CD8-positive, alpha-beta memory T cell (primary cell): Measurements from ENCODE around the gene EEPD1. TPM values are rescaled to one million over a fixed set of nuclear protein-coding genes. Genes with fewer than 3 reads are reported as not detected.

Experiments
- CTCF ChIA-PET: fragments of 350-600 bp; sonication (Branson Sonifier 250); formaldehyde crosslinking; loops from one replicate; lab custom pipeline; 2021; ENCODE audit warnings: antibody characterized with exemption; lab: Charles Lee
- POLR2A ChIA-PET: fragments of 350-600 bp; sonication (Branson Sonifier 250); formaldehyde crosslinking; loops from one replicate; lab custom pipeline; 2021; ENCODE audit warnings: antibody characterized with exemption; lab: Charles Lee
- DNase-seq, 5 donors: peaks; one replicate each; pipeline versions ENCODE4 v3.0.0 to v3.0.0-alpha.2; 2020 to 2022; ENCODE audit warnings: mixed read lengths in 1 of 5
- H3K27ac ChIP-seq: one replicate; pipeline ENCODE4 v1.7.0; 2013; ENCODE audit warnings: low read depth, mild to moderate bottlenecking, low read length, moderate library complexity
- H3K27me3 ChIP-seq: 2 replicates; pipeline ENCODE4 v1.7.0; 2013; ENCODE audit warnings: low read length, mild to moderate bottlenecking; ENCODE audit not compliant: insufficient read depth, poor library complexity, severe bottlenecking
- H3K36me3 ChIP-seq: 2 replicates; pipeline ENCODE4 v1.7.0; 2013; ENCODE audit warnings: mild to moderate bottlenecking, low read length, moderate library complexity; ENCODE audit not compliant: insufficient read depth
- H3K4me1 ChIP-seq: 2 replicates; pipeline ENCODE4 v1.7.0; 2013; ENCODE audit warnings: mild to moderate bottlenecking, low read length, moderate library complexity; ENCODE audit not compliant: insufficient read depth
- H3K4me3 ChIP-seq: 2 replicates; pipeline ENCODE4 v1.7.0; 2013; ENCODE audit warnings: mild to moderate bottlenecking, low read length
- H3K9me3 ChIP-seq: 2 replicates; pipeline ENCODE4 v1.7.0; 2013; ENCODE audit warnings: mild to moderate bottlenecking, low read length
- H3K27ac Mint-ChIP-seq, 8 donors: one replicate each; pipeline ENCODE4 v1.8.0; 2020 to 2021; ENCODE audit warnings: mixed read lengths in 8 of 8, mild to moderate bottlenecking in 6 of 8, inconsistent platforms in 3 of 8, moderate library complexity in 3 of 8
- H3K27me3 Mint-ChIP-seq, 2 donors: one replicate each; pipeline ENCODE4 v1.8.0; 2020 to 2021; ENCODE audit warnings: mixed read lengths in 2 of 2, mild to moderate bottlenecking in 1 of 2, moderate library complexity in 1 of 2
- H3K36me3 Mint-ChIP-seq, 3 donors: one replicate each; pipeline ENCODE4 v1.8.0; 2020 to 2021; ENCODE audit warnings: mixed read lengths in 3 of 3, inconsistent platforms in 1 of 3, mild to moderate bottlenecking in 1 of 3
- H3K4me1 Mint-ChIP-seq, 3 donors: one replicate each; pipeline ENCODE4 v1.8.0; 2020 to 2021; ENCODE audit warnings: mixed read lengths in 3 of 3, inconsistent platforms in 1 of 3, mild to moderate bottlenecking in 1 of 3
- H3K4me3 Mint-ChIP-seq, 7 donors: one replicate each; pipeline ENCODE4 v1.8.0; 2020 to 2021; ENCODE audit warnings: mixed read lengths in 7 of 7, mild to moderate bottlenecking in 6 of 7, moderate library complexity in 4 of 7, inconsistent platforms in 2 of 7
- H3K9me3 Mint-ChIP-seq, 5 donors: one replicate each; pipeline ENCODE4 v1.8.0; 2020 to 2022; ENCODE audit warnings: mixed read lengths in 5 of 5, mild to moderate bottlenecking in 3 of 5, moderate library complexity in 2 of 5, inconsistent platforms in 1 of 5
- polyA plus RNA-seq: library from polyadenylated mRNA; unstranded; fragments of 300-500 nt; fragmentation: Illumina TruSeq; gene quantifications from one replicate; pipeline ENCODE4 v1.2.3, GENCODE V29; 2021
- total RNA-seq, 2 experiments: library from RNA; stranded (reverse); gene quantifications; one replicate each; pipeline ENCODE4 v1.2.3, GENCODE V29; 2021

The EEPD1 gene
- total and polyA plus RNA-seq, 3 experiments from 2014 or later = 0.66 to 15.0 (median 0.84) TPM

DNA sequence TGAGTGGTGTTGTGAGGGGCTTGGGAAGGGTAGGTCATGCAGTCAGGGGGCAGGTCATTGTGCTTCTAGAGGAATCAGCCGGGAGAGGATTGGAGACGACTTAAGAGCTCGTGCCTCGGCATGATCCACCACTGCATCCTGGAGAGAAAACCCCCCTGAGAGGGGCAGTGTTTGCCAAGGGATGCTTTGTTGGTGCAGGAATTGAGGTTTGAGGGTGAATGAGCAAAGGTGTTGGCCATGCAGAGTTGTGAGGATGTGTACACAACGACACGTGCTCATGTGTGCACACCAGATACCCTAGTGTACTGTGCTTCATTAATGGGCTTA lies 151.0 kb downstream of the EEPD1 start:
- Histone ChIP-seq H3K9me3 (no peaks in the 10 kb centered on the region), H3K4me1 (no peaks in the 10 kb centered on the region), H3K36me3 (no peaks in the 10 kb centered on the region), H3K27ac (no peak overlapping the region), H3K4me3 (no peak overlapping the region), H3K27me3 (no peaks in the 10 kb centered on the region)
- no peak for DNase-seq
- Mint-ChIP-seq H3K4me1 (no peaks in the 10 kb centered on the region), H3K27ac (no peak overlapping the region), H3K4me3 (no peak overlapping the region), H3K36me3 (peaks cover 0 to 8% (median 0%) of the 10 kb centered on the region in 3 donors), H3K9me3 (no peaks in the 10 kb centered on the region), H3K27me3 (no peaks in the 10 kb centered on the region)
- CTCF ChIA-PET = interaction anchor here (1.3 to 1.4 kb wide), 3 partner anchors 10 to 319 kb away, joined by 3 to 4 read pairs (median 3); no protein-coding TSS in a partner anchor
- POLR2A ChIA-PET = no interaction called here

DNA sequence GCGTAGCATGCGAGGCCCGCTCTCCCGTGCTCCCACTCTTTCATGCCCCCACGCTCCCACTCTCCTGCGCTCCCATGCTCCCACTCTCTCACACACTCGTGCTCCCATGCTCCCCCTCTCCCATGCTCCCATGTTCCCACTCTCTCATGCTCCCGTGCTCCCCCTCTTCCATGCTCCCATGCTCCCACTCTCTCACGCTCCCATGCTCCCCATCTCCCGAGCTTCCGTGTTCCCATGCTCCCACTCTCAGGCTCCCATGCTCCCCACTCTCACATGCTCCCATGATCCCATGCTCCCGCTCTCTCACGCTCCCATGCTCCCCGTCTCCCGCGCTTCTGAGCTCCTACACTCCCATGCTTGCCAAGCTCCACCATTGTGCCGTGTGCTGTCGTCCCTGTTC lies 152.2 kb downstream of the EEPD1 start:
- CTCF ChIA-PET = interaction anchor here (1.3 to 1.9 kb wide), 3 partner anchors 14 to 320 kb away, joined by 3 to 9 read pairs (median 4); no protein-coding TSS in a partner anchor
- H3K4me3 ChIP-seq = no peak overlapping the region
- Mint-ChIP-seq H3K27me3 (no peaks in the 10 kb centered on the region), H3K9me3 (no peaks in the 10 kb centered on the region), H3K4me1 (no peaks in the 10 kb centered on the region), H3K27ac (no peak overlapping the region), H3K4me3 (no peak overlapping the region), H3K36me3 (peaks cover 0 to 1% (median 0%) of the 10 kb centered on the region in 3 donors)
- H3K9me3 ChIP-seq = no peaks in the 10 kb centered on the region
- H3K36me3 ChIP-seq = no peaks in the 10 kb centered on the region
- no peak overlapping the region for H3K27ac ChIP-seq
- POLR2A ChIA-PET = no interaction called here
- H3K27me3 ChIP-seq = no peaks in the 10 kb centered on the region
- no peak for DNase-seq
- H3K4me1 ChIP-seq = no peaks in the 10 kb centered on the region

DNA sequence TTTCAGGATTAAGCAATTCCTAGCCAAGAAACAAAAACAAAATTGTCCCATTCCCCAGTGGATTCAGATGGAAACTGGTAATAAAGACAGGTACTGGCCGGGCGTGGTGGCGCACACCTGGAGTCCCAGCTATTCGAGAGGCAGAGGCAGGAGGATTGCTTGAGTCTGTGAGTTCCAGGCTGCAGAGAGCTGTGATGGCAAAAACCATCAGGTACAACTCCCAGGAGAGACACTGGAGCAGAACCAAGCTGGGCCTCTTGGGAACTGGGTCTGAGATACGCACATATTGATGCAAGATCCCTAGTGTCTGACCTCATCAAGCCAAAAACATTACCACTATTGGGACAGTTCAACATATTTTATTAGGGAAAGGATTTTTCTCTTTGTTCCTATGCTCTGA lies 152.6 kb downstream of the EEPD1 start:
- Mint-ChIP-seq H3K36me3 (peaks cover 0 to 1% (median 0%) of the 10 kb centered on the region in 3 donors), H3K27me3 (no peaks in the 10 kb centered on the region), H3K27ac (no peak overlapping the region), H3K4me1 (no peaks in the 10 kb centered on the region), H3K9me3 (no peaks in the 10 kb centered on the region), H3K4me3 (no peak overlapping the region)
- Histone ChIP-seq H3K27ac (no peak overlapping the region), H3K4me3 (no peak overlapping the region), H3K9me3 (no peaks in the 10 kb centered on the region), H3K27me3 (no peaks in the 10 kb centered on the region), H3K36me3 (no peaks in the 10 kb centered on the region), H3K4me1 (no peaks in the 10 kb centered on the region)
- no peak for DNase-seq
- ChIA-PET POLR2A (interaction anchor here (0.6 to 0.8 kb wide), 2 partner anchors 12 to 476 kb away, joined by 3 read pairs; no protein-coding TSS in a partner anchor), CTCF (interaction anchor here (0.6 to 1.9 kb wide), 3 partner anchors 14 to 17 kb away, joined by 3 to 9 read pairs (median 3); no protein-coding TSS in a partner anchor)

DNA sequence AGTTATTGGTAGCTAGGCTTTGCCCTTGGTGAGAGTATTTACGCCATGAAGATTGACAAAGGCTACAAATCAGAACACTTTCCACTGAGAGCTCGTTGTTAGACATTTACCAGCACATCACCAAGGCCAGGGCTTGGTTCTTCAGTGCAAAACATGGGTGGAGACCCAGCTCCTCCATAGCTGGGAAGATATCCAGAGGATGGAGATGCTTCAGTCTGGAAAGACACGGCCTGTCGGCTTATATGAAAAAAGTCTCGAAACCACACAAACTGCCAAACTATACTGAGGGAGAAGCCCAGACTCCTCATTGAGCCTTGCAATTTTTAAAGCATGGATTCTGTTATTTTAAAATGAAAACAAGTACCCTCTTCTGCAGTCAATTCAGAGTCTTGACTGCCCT lies 153.2 kb downstream of the EEPD1 start:
- Mint-ChIP-seq H3K4me1 (no peaks in the 10 kb centered on the region), H3K4me3 (no peak overlapping the region), H3K27me3 (no peaks in the 10 kb centered on the region), H3K36me3 (peaks cover 0 to 1% (median 0%) of the 10 kb centered on the region in 3 donors), H3K9me3 (no peaks in the 10 kb centered on the region), H3K27ac (no peak overlapping the region)
- no peaks in the 10 kb centered on the region for H3K9me3 ChIP-seq
- H3K4me1 ChIP-seq = no peaks in the 10 kb centered on the region
- H3K27me3 ChIP-seq = no peaks in the 10 kb centered on the region
- CTCF ChIA-PET = interaction anchor here (0.6 to 1.9 kb wide), 3 partner anchors 13 to 18 kb away, joined by 3 to 9 read pairs (median 3); no protein-coding TSS in a partner anchor
- DNase-seq = no peak
- H3K36me3 ChIP-seq = no peaks in the 10 kb centered on the region
- no peak overlapping the region for H3K4me3 ChIP-seq
- POLR2A ChIA-PET = interaction anchor here (0.6 to 0.8 kb wide), 2 partner anchors 13 to 476 kb away, joined by 3 read pairs; no protein-coding TSS in a partner anchor
- no peak overlapping the region for H3K27ac ChIP-seq

DNA sequence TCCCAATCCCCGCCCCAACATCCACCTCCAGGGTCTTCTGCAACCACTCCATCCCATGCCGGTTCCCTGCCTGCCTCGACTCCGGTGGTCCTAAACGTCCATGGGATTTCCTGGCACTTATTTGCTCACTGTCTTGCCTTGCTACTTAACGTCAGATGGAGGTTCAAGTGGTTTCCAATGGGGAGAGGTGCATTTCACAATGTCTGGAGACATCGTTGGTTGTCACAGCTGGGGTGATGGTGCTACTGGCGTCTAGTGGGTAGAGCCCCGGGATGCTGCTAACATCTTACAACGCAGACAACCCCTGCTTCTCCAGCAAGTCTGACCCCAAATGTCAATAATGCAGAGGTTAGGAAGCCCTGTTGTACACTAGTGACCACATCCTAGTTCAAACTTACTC lies 153.7 kb downstream of the EEPD1 start:
- no peaks in the 10 kb centered on the region for H3K4me1 ChIP-seq
- Mint-ChIP-seq H3K27ac (no peak overlapping the region), H3K9me3 (no peaks in the 10 kb centered on the region), H3K4me3 (no peak overlapping the region), H3K4me1 (no peaks in the 10 kb centered on the region), H3K27me3 (no peaks in the 10 kb centered on the region), H3K36me3 (peaks cover 0 to 1% (median 0%) of the 10 kb centered on the region in 3 donors)
- no peaks in the 10 kb centered on the region for H3K36me3 ChIP-seq
- ChIA-PET POLR2A (no interaction called here), CTCF (interaction anchor here (1.7 to 1.9 kb wide), 2 partner anchors 12 to 13 kb away, joined by 9 to 11 read pairs; no protein-coding TSS in a partner anchor)
- no peak for DNase-seq
- H3K4me3 ChIP-seq = no peak overlapping the region
- H3K9me3 ChIP-seq = no peaks in the 10 kb centered on the region
- no peaks in the 10 kb centered on the region for H3K27me3 ChIP-seq
- H3K27ac ChIP-seq = no peak overlapping the region

DNA sequence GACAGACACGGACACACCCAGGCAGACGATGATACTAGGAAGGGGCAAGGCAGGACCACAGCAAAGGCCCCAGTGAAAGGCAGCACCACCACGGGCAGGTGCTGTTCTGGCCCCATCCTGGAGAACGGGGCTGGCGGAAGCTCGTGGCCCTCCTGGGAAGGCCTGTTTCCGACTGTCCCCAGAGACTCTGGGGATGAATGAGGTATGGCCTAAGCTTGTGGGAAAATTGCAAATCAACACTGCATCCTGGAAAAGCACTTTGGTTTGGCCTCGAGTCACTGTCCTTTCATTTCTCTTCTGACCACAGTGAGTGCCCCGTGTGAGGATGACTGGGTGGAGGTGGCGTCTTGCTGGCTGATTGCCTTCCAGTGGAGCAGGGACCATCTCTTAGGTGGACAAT lies 155.0 kb downstream of the EEPD1 start:
- no peaks in the 10 kb centered on the region for H3K27me3 ChIP-seq
- H3K4me3 ChIP-seq = no peak overlapping the region
- CTCF ChIA-PET = interaction anchor here (1.7 to 2.1 kb wide), 2 partner anchors 10 to 16 kb away, joined by 4 to 11 read pairs; no protein-coding TSS in a partner anchor
- Mint-ChIP-seq H3K4me1 (peaks cover 0 to 4% (median 2%) of the 10 kb centered on the region in 3 donors), H3K27ac (peak overlapping the region in 2 of 8 donors; percentile 17 to 58), H3K9me3 (no peaks in the 10 kb centered on the region), H3K27me3 (peaks cover 0 to 1% of the 10 kb centered on the region in 2 donors), H3K4me3 (no peak overlapping the region), H3K36me3 (no peaks in the 10 kb centered on the region)
- no peaks in the 10 kb centered on the region for H3K36me3 ChIP-seq
- H3K4me1 ChIP-seq = no peaks in the 10 kb centered on the region
- DNase-seq = no peak
- H3K27ac ChIP-seq = no peak overlapping the region
- no peaks in the 10 kb centered on the region for H3K9me3 ChIP-seq
- POLR2A ChIA-PET = no interaction called here

DNA sequence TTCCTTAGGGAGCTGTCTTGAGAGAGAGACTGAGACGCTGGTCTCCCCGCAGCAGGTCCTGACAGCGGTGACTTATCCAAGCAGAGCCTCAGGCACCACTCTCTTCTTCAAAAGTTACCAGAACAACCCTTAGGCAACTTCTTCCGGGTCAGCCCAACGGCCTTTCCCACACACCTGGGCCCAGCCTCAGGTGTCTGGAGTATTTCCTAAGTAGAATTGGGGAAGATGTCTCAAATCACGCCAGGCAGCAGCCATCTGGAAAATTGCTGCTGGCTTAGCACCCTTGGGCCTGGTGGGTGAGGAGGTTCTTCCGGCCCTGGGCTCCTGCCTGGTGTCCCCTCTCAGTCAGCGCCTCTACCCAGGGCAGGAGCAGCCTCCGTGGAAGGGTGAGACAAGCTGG lies 156.2 kb downstream of the EEPD1 start:
- ChIA-PET POLR2A (no interaction called here), CTCF (interaction anchor here (2.1 kb wide), 1 partner anchor 17 kb away, joined by 4 read pairs; no protein-coding TSS in a partner anchor)
- Mint-ChIP-seq H3K4me1 (peaks cover 0 to 4% (median 2%) of the 10 kb centered on the region in 3 donors), H3K36me3 (no peaks in the 10 kb centered on the region), H3K27me3 (peaks cover 0 to 1% of the 10 kb centered on the region in 2 donors), H3K9me3 (no peaks in the 10 kb centered on the region), H3K27ac (no peak overlapping the region), H3K4me3 (no peak overlapping the region)
- Histone ChIP-seq H3K4me3 (no peak overlapping the region), H3K27ac (no peak overlapping the region), H3K9me3 (no peaks in the 10 kb centered on the region), H3K27me3 (no peaks in the 10 kb centered on the region), H3K4me1 (no peaks in the 10 kb centered on the region), H3K36me3 (no peaks in the 10 kb centered on the region)
- no peak for DNase-seq

DNA sequence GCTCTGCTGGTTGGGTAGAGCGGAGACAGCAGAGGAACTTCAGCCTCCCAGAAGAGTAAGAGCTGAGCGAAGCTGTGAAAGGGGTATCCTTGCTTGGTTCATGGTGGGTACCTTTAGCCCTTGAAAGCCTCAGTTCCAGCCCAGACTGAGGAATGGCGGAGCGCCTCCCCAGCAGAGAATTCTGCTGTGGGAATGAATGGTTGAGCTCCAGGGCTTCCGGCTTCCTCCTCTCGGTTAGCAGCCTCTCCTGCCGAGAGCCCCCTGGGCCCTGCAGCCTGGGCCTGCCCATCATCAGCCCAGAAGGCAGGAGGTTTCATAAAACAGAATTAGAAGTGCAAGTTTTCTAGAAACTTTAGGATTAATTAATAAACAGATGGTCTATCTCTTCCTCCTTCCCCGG lies 156.7 kb downstream of the EEPD1 start:
- Mint-ChIP-seq H3K27me3 (peaks cover 0 to 1% of the 10 kb centered on the region in 2 donors), H3K9me3 (no peaks in the 10 kb centered on the region), H3K36me3 (no peaks in the 10 kb centered on the region), H3K27ac (no peak overlapping the region), H3K4me1 (peaks cover 0 to 4% (median 2%) of the 10 kb centered on the region in 3 donors), H3K4me3 (no peak overlapping the region)
- Histone ChIP-seq H3K27ac (no peak overlapping the region), H3K36me3 (no peaks in the 10 kb centered on the region), H3K4me3 (no peak overlapping the region), H3K27me3 (no peaks in the 10 kb centered on the region), H3K4me1 (no peaks in the 10 kb centered on the region), H3K9me3 (no peaks in the 10 kb centered on the region)
- POLR2A ChIA-PET = no interaction called here
- CTCF ChIA-PET = interaction anchor here (2.1 kb wide), 1 partner anchor 18 kb away, joined by 4 read pairs; no protein-coding TSS in a partner anchor
- DNase-seq = no peak
